B cell (primary cell): Measurements from ENCODE around the gene CFB. TPM values are rescaled to one million over a fixed set of nuclear protein-coding genes. Genes with fewer than 3 reads are reported as not detected.

ENCODE experiments used
- ATAC-seq: fragments of 200-7000 bp; cut with Tn5 transposase; one replicate; pipeline ENCODE4 v1.10.0; 2021; ENCODE audit warnings: low read depth, mild to moderate bottlenecking, moderate number of reproducible peaks, moderate library complexity
- CTCF ChIA-PET: fragments of 350-600 bp; sonication (Branson Sonifier 250); formaldehyde crosslinking; loops from one replicate; lab custom pipeline; 2021; ENCODE audit warnings: antibody characterized with exemption, inconsistent platforms; lab: Charles Lee
- POLR2A ChIA-PET: fragments of 350-600 bp; sonication (Branson Sonifier 250); formaldehyde crosslinking; loops from one replicate; lab custom pipeline; 2021; ENCODE audit warnings: antibody characterized with exemption; lab: Charles Lee
- DNase-seq: peaks from one replicate; pipeline ENCODE4 v3.0.0; 2013
- H2AFZ ChIP-seq: 2 replicates; pipeline ENCODE4 v1.6.1; 2012; ENCODE audit warnings: mild to moderate bottlenecking, low read depth, low read length; ENCODE audit not compliant: insufficient read depth, poor library complexity, severe bottlenecking
- H3K27ac ChIP-seq, 2 donors: 1 replicate in 1 of 2; 2 replicates in 1 of 2; pipeline ENCODE4 v1.5.1; 2012 to 2013; ENCODE audit warnings: low read length in 2 of 2, mild to moderate bottlenecking in 2 of 2, moderate library complexity in 1 of 2
- H3K27me3 ChIP-seq, 4 experiments: fragments of 200-600 bp in 1 of 4; sonication (generic) in 1 of 4; replicated peaks in 1 of 4; 1 replicate in 2 of 4; 2 replicates in 2 of 4; pipeline versions ENCODE4 v1.6.1 to v1.7.0; 2013 to 2016; ENCODE audit warnings: low read length in 3 of 4, mild to moderate bottlenecking in 2 of 4, mixed read lengths in 1 of 4, moderate library complexity in 1 of 4; ENCODE audit not compliant: insufficient read depth in 4 of 4, control insufficient read depth in 3 of 4; ENCODE audit errors: control extremely low read depth in 1 of 4
- H3K36me3 ChIP-seq, 2 experiments: replicated peaks in 1 of 2; 1 replicate in 1 of 2; 2 replicates in 1 of 2; pipeline versions ENCODE4 v1.6.1 to v1.7.1; 2013; ENCODE audit warnings: low read length in 1 of 2; ENCODE audit not compliant: insufficient read depth in 2 of 2, control insufficient read depth in 1 of 2; ENCODE audit errors: control extremely low read depth in 1 of 2, extremely low read depth in 1 of 2
- H3K4me1 ChIP-seq, 2 donors: fragments of 200-600 bp in 1 of 2; sonication (generic) in 1 of 2; 1 replicate in 1 of 2; 2 replicates in 1 of 2; pipeline versions ENCODE4 v1.5.1 to v1.6.1; 2013 to 2017; ENCODE audit warnings: low read length in 2 of 2; ENCODE audit not compliant: control insufficient read depth in 2 of 2, insufficient read depth in 2 of 2
- H3K4me2 ChIP-seq: replicated peaks from 2 replicates; pipeline ENCODE3; 2012; ENCODE audit warnings: mild to moderate bottlenecking, low read depth, low read length; ENCODE audit not compliant: poor library complexity, severe bottlenecking
- H3K4me3 ChIP-seq, 5 experiments: fragments of 200-600 bp in 1 of 5; sonication (generic) in 1 of 5; 1 replicate in 3 of 5; 2 replicates in 2 of 5; pipeline versions ENCODE4 v1.5.1 to v1.7.0; 2011 to 2016; ENCODE audit warnings: low read length in 4 of 5, mild to moderate bottlenecking in 4 of 5, low read depth in 2 of 5, control low read depth in 1 of 5, moderate library complexity in 1 of 5; ENCODE audit not compliant: insufficient read depth in 1 of 5; ENCODE audit errors: control extremely low read depth in 1 of 5, extremely low read depth in 1 of 5
- H3K79me2 ChIP-seq: fragments of 200-600 bp; sonication (generic); one replicate; pipeline ENCODE4 v1.6.0; 2016; ENCODE audit warnings: low read length; ENCODE audit not compliant: control insufficient read depth, insufficient read depth
- H3K9ac ChIP-seq: fragments of 200-600 bp; sonication (generic); 2 replicates; pipeline ENCODE4 v1.6.1; 2017; ENCODE audit warnings: mild to moderate bottlenecking, low read length, moderate library complexity
- H3K9me3 ChIP-seq, 3 donors: one replicate each; pipeline versions ENCODE4 v1.6.1 to v1.7.1; 2013; ENCODE audit warnings: low read length in 2 of 3; ENCODE audit not compliant: control insufficient read depth in 2 of 3, insufficient read depth in 1 of 3; ENCODE audit errors: control extremely low read depth in 1 of 3
- H4K20me1 ChIP-seq: 2 replicates; pipeline ENCODE4 v1.6.0; 2012; ENCODE audit warnings: mild to moderate bottlenecking, low read length; ENCODE audit not compliant: insufficient read depth, control insufficient read depth, poor library complexity, severe bottlenecking
- H3K27ac Mint-ChIP-seq: one replicate; pipeline ENCODE4 v1.8.0; 2021; ENCODE audit warnings: mixed read lengths
- H3K27me3 Mint-ChIP-seq: one replicate; pipeline ENCODE4 v1.8.0; 2021; ENCODE audit warnings: mixed read lengths
- H3K4me1 Mint-ChIP-seq: one replicate; pipeline ENCODE4 v1.8.0; 2021; ENCODE audit warnings: mixed read lengths
- H3K4me3 Mint-ChIP-seq: one replicate; pipeline ENCODE4 v1.8.0; 2021; ENCODE audit warnings: mixed read lengths
- H3K9me3 Mint-ChIP-seq: one replicate; pipeline ENCODE4 v1.8.0; 2022; ENCODE audit warnings: mixed read lengths; ENCODE audit not compliant: insufficient read depth
- CTCF ChIP-seq: fragments of 200-600 bp; IDR thresholded peaks from one replicate; pipeline ENCODE4 v1.8.0; 2022; ENCODE audit warnings: antibody characterized with exemption, mild to moderate bottlenecking
- EZH2 ChIP-seq: IDR thresholded peaks from 2 replicates; pipeline ENCODE4 v1.6.1; 2012; ENCODE audit warnings: borderline replicate concordance, low read depth, mild to moderate bottlenecking, moderate library complexity, low read length; ENCODE audit not compliant: insufficient read depth, poor library complexity, severe bottlenecking
- WGBS: methylation state at CpG from one replicate; pipeline ENCODE4 v1.1.5; 2013; ENCODE audit warnings: missing lambda C conversion rate; ENCODE audit not compliant: insufficient coverage; 5-methylcytosine and 5-hydroxymethylcytosine counted together
- intact Hi-C: fragments of 100-400 bp; cut with micrococcal nuclease; formaldehyde crosslinking; loops from one replicate; pipeline ENCODE4 v1.10.0; 2022
- polyA plus RNA-seq: library from polyadenylated mRNA; depleted of rRNA; stranded (reverse); fragments of >200 nt; gene quantifications from 2 replicates; pipeline ENCODE4 v1.2.3, GENCODE V29; 2012
- total RNA-seq, 2 donors: library from RNA; stranded (reverse); fragments of 120-200 nt in 1 of 2; gene quantifications; 1 replicate in 1 of 2; 2 replicates in 1 of 2; pipeline versions ENCODE4 v1.2.3 to v1.2.4, GENCODE V29; 2013 to 2022

The CFB gene
- total and polyA plus RNA-seq, 2 donors (not counting 1 experiment from before 2014, with no cell fraction given): not detected

- Mint-ChIP-seq H3K27me3 (peaks cover 7% of the 10 kb centered on the region), H3K4me3 (no peak overlapping the region), H3K4me1 (no peaks in the 10 kb centered on the region), H3K9me3 (no peaks in the 10 kb centered on the region), H3K27ac (no peak overlapping the region)
- TF ChIP-seq EZH2 (no peak), CTCF (no peak)
- H3K36me3 ChIP-seq: peaks cover 3 to 29% of the 10 kb centered on the region in 2 experiments
- H3K4me1 ChIP-seq: no peaks in the 10 kb centered on the region
- H3K4me2 ChIP-seq: no peak overlapping the region
- H3K9ac ChIP-seq: no peak overlapping the region
- H3K9me3 ChIP-seq: no peaks in the 10 kb centered on the region
- intact Hi-C loops: no loop called here
- H3K27ac ChIP-seq: no peak overlapping the region
- no peaks in the 10 kb centered on the region for H4K20me1 ChIP-seq
- H2AFZ ChIP-seq: no peak overlapping the region
- ChIA-PET CTCF (interaction anchor here (1.0 kb wide), 1 partner anchor 10 kb away, joined by 3 read pairs; the partner anchor contains the start of gene SKIC2), POLR2A (no interaction called here)
- no peak overlapping the region for H3K4me3 ChIP-seq
- H3K79me2 ChIP-seq: no peaks in the 10 kb centered on the region
- WGBS: 94% methylated on average over 5 of the region's 6 CpGs
- DNase-seq (no peak), ATAC-seq (no peak)
- peaks cover 0 to 12% (median 2%) of the 10 kb centered on the region in 4 experiments for H3K27me3 ChIP-seq
These were observed 3.0 kb downstream of the CFB start for GRCh38 chr6:31948753-31949413.

- H3K9ac ChIP-seq: no peak overlapping the region
- Mint-ChIP-seq H3K9me3 (no peaks in the 10 kb centered on the region), H3K27ac (no peak overlapping the region), H3K4me1 (no peaks in the 10 kb centered on the region), H3K4me3 (no peak overlapping the region), H3K27me3 (peaks cover 7% of the 10 kb centered on the region)
- TF ChIP-seq EZH2 (no peak), CTCF (no peak)
- no peaks in the 10 kb centered on the region for H3K4me1 ChIP-seq
- H4K20me1 ChIP-seq: no peaks in the 10 kb centered on the region
- WGBS: 96% methylated on average over 4 of the region's 7 CpGs
- peaks cover 0 to 4% (median 0%) of the 10 kb centered on the region in 4 experiments for H3K27me3 ChIP-seq
- ChIA-PET POLR2A (no interaction called here), CTCF (interaction anchor here (1.0 kb wide), 1 partner anchor 9 kb away, joined by 3 read pairs; the partner anchor contains the start of gene SKIC2)
- no peaks in the 10 kb centered on the region for H3K9me3 ChIP-seq
- no peak for DNase-seq
- H2AFZ ChIP-seq: no peak overlapping the region
- intact Hi-C loops: no loop called here
- no peak for ATAC-seq
- H3K79me2 ChIP-seq: no peaks in the 10 kb centered on the region
- H3K36me3 ChIP-seq: peaks cover 3 to 40% of the 10 kb centered on the region in 2 experiments
- no peak overlapping the region for H3K27ac ChIP-seq
- H3K4me3 ChIP-seq: no peak overlapping the region
- H3K4me2 ChIP-seq: no peak overlapping the region
These were observed 4.1 kb downstream of the CFB start for GRCh38 chr6:31949926-31950548.
